ENCODE measurements around the gene MUC21. TPM values are rescaled to one million over a fixed set of nuclear protein-coding genes. Genes with fewer than 3 reads are reported as not detected.

Gene MUC21
- total and polyA plus RNA-seq, 2 of the 8 experiments (the other 6 are each of a cell fraction or from before 2014, with no cell fraction given), result not detected

DNA sequence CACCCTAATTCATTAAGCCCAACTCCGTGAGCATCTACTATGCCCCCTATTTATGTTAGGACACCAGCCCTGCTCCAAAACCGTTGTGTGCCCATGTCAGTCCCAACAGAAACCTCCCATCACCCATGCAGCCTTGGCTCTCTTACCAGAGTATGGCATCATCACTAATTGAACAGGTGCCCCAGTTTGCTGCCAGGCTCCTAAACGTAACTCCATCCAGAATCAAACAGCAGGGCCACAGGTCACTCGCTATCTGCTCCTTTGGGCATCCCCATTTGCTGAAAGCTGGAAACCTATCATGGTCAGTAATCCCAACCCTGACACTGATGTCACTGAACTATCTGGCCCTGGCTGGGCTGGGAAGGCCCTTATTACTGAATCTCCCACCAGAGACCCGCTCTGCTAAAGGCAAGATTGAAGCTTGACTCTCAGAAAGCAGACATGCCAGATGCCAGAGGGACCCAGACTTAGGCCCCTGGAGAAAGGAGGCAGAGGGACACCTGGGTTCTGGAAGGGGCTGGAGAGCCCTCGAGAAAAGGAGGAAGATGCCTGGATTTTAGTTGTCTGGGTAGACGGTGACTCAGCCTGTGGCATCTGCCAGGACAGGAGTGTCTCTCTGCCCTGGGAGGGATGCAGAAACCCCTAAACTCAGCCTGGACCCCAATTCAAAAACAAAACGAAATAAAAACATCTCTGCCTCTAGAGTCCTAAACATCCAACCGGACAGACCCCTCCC lies 28.7 kb upstream of the MUC21 start:
- no peaks in the 10 kb centered on the region for H3K9me3 ChIP-seq (ENCODE audit: insufficient read depth in 2 of 2, low read depth in 1 of 2, low read length in 1 of 2)
- H3K4ac ChIP-seq (replicated peaks; ENCODE audit: insufficient read length, low read depth, low read length), result no peak overlapping the region
- H3K23ac ChIP-seq (ENCODE audit: insufficient read length), result no peak overlapping the region
- no peak overlapping the region for H2BK5ac ChIP-seq (ENCODE audit: low read depth, low read length)
- POLR2A ChIA-PET (ENCODE audit: partially characterized antibody), result interaction anchor here (1.0 to 1.7 kb wide), 6 partner anchors 9 to 229 kb away, joined by 3 to 5 read pairs (median 4); partner anchors contain the start of gene MUCL3
- H3K9ac ChIP-seq (replicated peaks in 1 of 4; ENCODE audit: extremely low read depth in 1 of 4, low read depth in 3 of 4, low read length in 3 of 4), result no peak overlapping the region
- TF ChIP-seq, protein P1, sequence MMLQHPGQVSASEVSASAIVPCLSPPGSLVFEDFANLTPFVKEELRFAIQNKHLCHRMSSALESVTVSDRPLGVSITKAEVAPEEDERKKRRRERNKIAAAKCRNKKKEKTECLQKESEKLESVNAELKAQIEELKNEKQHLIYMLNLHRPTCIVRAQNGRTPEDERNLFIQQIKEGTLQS (IDR thresholded peaks at IDR 0.05; ENCODE audit: insufficient read depth, low read depth, low read length), result no peak
- TF ChIP-seq SIN3A (conservative IDR thresholded peaks at IDR 0.05 in 1 of 2, IDR thresholded peaks at IDR 0.05 in 1 of 2; ENCODE audit: low read depth in 1 of 2, low read length in 2 of 2) (0 out of 4 replicates have a peak, but pooled peaks of 1 of the 2 experiments have one; percentile 11), SUZ12 (IDR thresholded peaks at IDR 0.05; ENCODE audit: low read length) (peak; percentile 14; the same call in 1 of the 2 replicates)
- H4K20me1 ChIP-seq (replicated peaks in 1 of 2; ENCODE audit: control insufficient read depth in 1 of 2, insufficient read depth in 2 of 2, low read length in 2 of 2), result no peaks in the 10 kb centered on the region
- no peak for DNase-seq (ENCODE audit: low read depth in 1 of 2, low spot score in 2 of 2)
- peaks cover 3 to 4% (median 4%) of the 10 kb centered on the region in 4 experiments; a peak in 4 of 7 replicates for H3K4me1 ChIP-seq (replicated peaks in 1 of 4; ENCODE audit: control insufficient read depth in 3 of 4, insufficient read depth in 4 of 4, low read length in 3 of 4)
- no peak overlapping the region for H3K56ac ChIP-seq (replicated peaks; ENCODE audit: insufficient read length, low read depth, low read length)
- H3K27me3 ChIP-seq (replicated peaks in 1 of 4; ENCODE audit: control insufficient read depth in 3 of 4, extremely low read depth in 1 of 4, insufficient read depth in 3 of 4, low read length in 3 of 4), result peaks cover 0 to 13% (median 10%) of the 10 kb centered on the region in 4 experiments; a peak in 5 of 7 replicates
- H4K91ac ChIP-seq (replicated peaks; ENCODE audit: insufficient read length, low read length), result no peak overlapping the region
- no peaks in the 10 kb centered on the region for H3K79me2 ChIP-seq (ENCODE audit: control insufficient read depth in 1 of 2, insufficient read depth in 2 of 2, low read length in 2 of 2)
- no peak for FAIRE-seq
- H2BK15ac ChIP-seq (ENCODE audit: low read length), result peak overlapping the region; percentile 81; the same call in 1 of the 2 replicates
- no peak overlapping the region for H2AK5ac ChIP-seq (ENCODE audit: low read depth, low read length)
- H3K79me1 ChIP-seq (ENCODE audit: low read depth, low read length), result no peaks in the 10 kb centered on the region
- no peaks in the 10 kb centered on the region for H3K36me3 ChIP-seq (ENCODE audit: control insufficient read depth in 2 of 4, insufficient read depth in 4 of 4, low read length in 3 of 4)
- no peak overlapping the region for H3K14ac ChIP-seq (ENCODE audit: insufficient read length)
- CTCF ChIA-PET (ENCODE audit: partially characterized antibody), result interaction anchor here (0.8 to 2.6 kb wide), 11 partner anchors 10 to 133 kb away, joined by 3 to 9 read pairs (median 4); partner anchors contain the start of genes MUC21 and VARS2
- H2BK20ac ChIP-seq (ENCODE audit: low read length), result 0 out of 2 replicates have a peak overlapping the region, but pooled peaks have one; percentile 34
- WGBS, 2 experiments (ENCODE audit: extremely low coverage in 1 of 2, insufficient coverage in 1 of 2, insufficient read length in 1 of 2, insufficient replicate concordance in 2 of 2, low coverage in 1 of 2, low lambda C conversion rate in 2 of 2, missing lambda C conversion rate in 1 of 2), result 77% methylated on average over 9 of the region's 9 CpGs; no CpG with 5 or more reads in 1 of the 2 experiments
- peaks cover 6% of the 10 kb centered on the region; the same call in 1 of the 2 replicates for H3K23me2 ChIP-seq (ENCODE audit: low read depth, low read length)
- no peak overlapping the region for H4K5ac ChIP-seq (ENCODE audit: insufficient read length, low read depth, low read length)
- H3K4me2 ChIP-seq (ENCODE audit: insufficient read depth in 1 of 2, low read depth in 2 of 2, low read length in 2 of 2), result peak overlapping the region; percentile 66 to 81
- H2BK120ac ChIP-seq (replicated peaks; ENCODE audit: low read depth, low read length), result no peak overlapping the region
- no peak overlapping the region for H3K27ac ChIP-seq (ENCODE audit: low read depth, low read length)
- peak overlapping the region; percentile 28; the same call in 1 of the 2 replicates for H2AFZ ChIP-seq (ENCODE audit: low read length)
- peak overlapping the region; percentile 47 to 64 (median 54) for H3K4me3 ChIP-seq (ENCODE audit: extremely low read depth in 1 of 4, insufficient read depth in 2 of 4, low read depth in 3 of 4, low read length in 4 of 4)
- no peak overlapping the region; the same call in 1 of the 2 replicates for H3K18ac ChIP-seq (ENCODE audit: extremely low read depth, low read length)
- H4K8ac ChIP-seq (ENCODE audit: extremely low read depth, insufficient read depth, low read length), result peak overlapping the region; percentile 86; the same call in 1 of the 2 replicates
- H2BK12ac ChIP-seq (ENCODE audit: low read depth, low read length), result 0 out of 2 replicates have a peak overlapping the region, but pooled peaks have one; percentile 4
